Measurements from ENCODE around the gene PLEKHA5.

- TF ChIP-seq CTCF (IDR thresholded peaks at IDR 0.05) (no peak), POLR2AphosphoS5 (IDR thresholded peaks at IDR 0.05) (no peak), POLR2A (IDR thresholded peaks at IDR 0.05) (no peak), EP300 (IDR thresholded peaks at IDR 0.05) (no peak)
Observed at GRCh38 chr12:19394385-19394784, 264.9 kb downstream of the PLEKHA5 start.
